GM12872 (cell line): ENCODE measurements around the gene MAGEB16.

Experiments
- TF ChIP-seq, protein P1 (sequence below): IDR thresholded peaks from 3 replicates; pipeline ENCODE4 v1.5.1; 2011; ENCODE audit warnings: low read depth, mild to moderate bottlenecking, low read length, moderate library complexity; ENCODE audit not compliant: insufficient read depth

Gene MAGEB16

GRCh38 chrX:35826503-35826902, 28.4 kb downstream of the MAGEB16 start:
- TF ChIP-seq, protein P1, sequence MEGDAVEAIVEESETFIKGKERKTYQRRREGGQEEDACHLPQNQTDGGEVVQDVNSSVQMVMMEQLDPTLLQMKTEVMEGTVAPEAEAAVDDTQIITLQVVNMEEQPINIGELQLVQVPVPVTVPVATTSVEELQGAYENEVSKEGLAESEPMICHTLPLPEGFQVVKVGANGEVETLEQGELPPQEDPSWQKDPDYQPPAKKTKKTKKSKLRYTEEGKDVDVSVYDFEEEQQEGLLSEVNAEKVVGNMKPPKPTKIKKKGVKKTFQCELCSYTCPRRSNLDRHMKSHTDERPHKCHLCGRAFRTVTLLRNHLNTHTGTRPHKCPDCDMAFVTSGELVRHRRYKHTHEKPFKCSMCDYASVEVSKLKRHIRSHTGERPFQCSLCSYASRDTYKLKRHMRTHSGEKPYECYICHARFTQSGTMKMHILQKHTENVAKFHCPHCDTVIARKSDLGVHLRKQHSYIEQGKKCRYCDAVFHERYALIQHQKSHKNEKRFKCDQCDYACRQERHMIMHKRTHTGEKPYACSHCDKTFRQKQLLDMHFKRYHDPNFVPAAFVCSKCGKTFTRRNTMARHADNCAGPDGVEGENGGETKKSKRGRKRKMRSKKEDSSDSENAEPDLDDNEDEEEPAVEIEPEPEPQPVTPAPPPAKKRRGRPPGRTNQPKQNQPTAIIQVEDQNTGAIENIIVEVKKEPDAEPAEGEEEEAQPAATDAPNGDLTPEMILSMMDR, result no peak

DNA sequence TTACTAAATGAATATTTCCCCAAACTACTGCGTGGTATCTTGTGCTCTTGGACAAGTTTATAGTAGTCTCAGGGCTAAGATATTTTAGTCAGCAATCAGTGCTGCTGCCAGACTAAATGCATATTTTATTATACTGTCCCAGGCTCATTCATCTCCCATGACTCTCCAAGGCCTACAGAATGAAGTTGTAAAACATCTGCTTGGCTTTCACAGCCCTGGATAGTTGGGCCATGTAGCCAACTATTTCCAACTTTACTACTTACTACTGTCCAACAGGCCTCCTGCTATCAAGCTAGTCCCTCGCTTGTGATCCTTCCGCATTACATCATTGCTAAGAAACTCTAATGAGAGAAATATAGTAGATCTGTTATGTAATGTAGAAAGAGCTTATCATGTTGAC, 31.4 kb downstream of the MAGEB16 start:
- TF ChIP-seq, protein P1, result no peak

GRCh38 chrX:35841872-35842271, 43.7 kb downstream of the MAGEB16 start:
- TF ChIP-seq, protein P1, result no peak

DNA sequence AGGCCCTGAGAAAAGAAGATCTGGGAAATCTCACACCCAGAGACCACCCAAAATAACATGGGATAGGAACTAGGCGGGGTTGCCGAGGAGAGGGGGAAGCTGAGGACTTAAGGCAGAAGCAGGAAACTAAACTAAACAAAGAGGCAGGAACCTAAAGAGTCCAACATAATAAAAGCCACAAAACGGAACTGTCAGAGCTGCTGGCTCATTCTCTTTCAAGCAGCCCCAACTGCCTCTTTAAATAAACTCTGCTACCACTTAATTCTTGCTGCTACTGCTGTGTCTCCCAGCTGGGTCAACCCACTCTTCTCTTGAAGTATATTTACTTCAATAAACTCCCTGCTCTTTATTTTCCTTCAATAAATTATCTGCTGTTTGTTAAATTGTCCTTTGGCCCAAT, 44.5 kb downstream of the MAGEB16 start:
- TF ChIP-seq, protein P1, result no peak

DNA sequence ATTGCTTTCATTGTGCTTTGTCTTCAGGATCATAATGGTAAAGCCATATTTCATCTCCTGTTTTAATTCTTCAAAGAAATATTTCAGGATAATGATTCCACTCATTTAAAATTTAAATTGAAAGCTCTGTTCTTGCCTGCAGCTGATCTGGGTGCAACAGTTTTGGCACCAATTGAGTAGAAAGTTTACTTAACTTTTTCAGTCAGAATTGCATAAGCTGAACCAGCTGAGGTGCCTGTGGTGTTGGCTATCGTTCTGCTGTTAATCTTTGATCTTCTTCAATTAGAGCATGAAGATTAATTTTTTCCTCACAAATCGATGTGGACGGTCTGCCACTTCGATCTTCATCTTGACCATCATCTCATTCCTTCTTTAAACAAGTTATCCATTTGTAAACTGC, 49.6 kb downstream of the MAGEB16 start:
- TF ChIP-seq, protein P1, result no peak
